Measurements from ENCODE around the gene RNF141. TPM values are rescaled to one million over a fixed set of nuclear protein-coding genes. Genes with fewer than 3 reads are reported as not detected.
A peak's percentile ranks its signal among the peaks of the same experiment; 100 is the strongest.

RNF141 gene
- total and polyA plus RNA-seq, 2 donors (not counting 1 experiment from before 2014, with no cell fraction given), result 32.5 to 43.5 TPM

DNA sequence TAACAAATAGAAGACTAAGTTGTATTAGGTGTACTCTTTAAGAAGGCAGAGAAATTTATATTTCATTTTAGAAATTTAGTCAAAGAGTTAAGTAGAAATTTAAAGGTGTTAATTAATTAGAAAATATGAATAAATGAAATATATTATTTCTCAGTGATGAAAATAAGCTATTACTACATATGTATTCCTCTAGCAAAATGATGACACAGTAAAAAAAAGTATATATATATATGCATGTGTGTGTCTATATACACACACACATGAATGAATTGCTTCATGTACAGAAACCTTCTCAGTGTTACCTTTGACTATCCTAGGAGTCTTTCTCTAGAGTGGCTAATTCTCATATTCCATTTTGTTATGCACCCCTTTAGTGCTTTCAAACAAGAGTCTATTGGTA lies 7.7 kb downstream of the RNF141 start:
- Histone ChIP-seq H3K79me2 (ENCODE audit: control insufficient read depth, insufficient read depth, low read length) (peaks cover 1% of the 10 kb centered on the region), H3K27ac (ENCODE audit: insufficient read depth, low read length) (no peak overlapping the region), H3K27me3 (ENCODE audit: control insufficient read depth, insufficient read depth, low read length) (no peaks in the 10 kb centered on the region), H3K36me3 (ENCODE audit: control insufficient read depth, insufficient read depth, low read length) (peaks cover 2% of the 10 kb centered on the region), H3K9ac (ENCODE audit: insufficient read depth, low read length) (no peak overlapping the region), H4K20me1 (ENCODE audit: control insufficient read depth, extremely low read depth, insufficient read depth, low read length) (no peaks in the 10 kb centered on the region), H3K4me2 (ENCODE audit: extremely low read depth, insufficient read depth, low read length) (no peak overlapping the region), H3K4me3 (replicated peaks in 1 of 4; ENCODE audit: control extremely low read depth in 1 of 4, insufficient read depth in 1 of 4, low read depth in 3 of 4, low read length in 4 of 4) (no peak overlapping the region), H2AFZ (ENCODE audit: low read length) (no peak overlapping the region), H3K4me1 (ENCODE audit: control insufficient read depth, extremely low read depth, insufficient read depth, low read length) (peaks cover 10% of the 10 kb centered on the region), H3K9me3 (ENCODE audit: control insufficient read depth, insufficient read depth, low read depth, low read length) (no peaks in the 10 kb centered on the region)
- TF ChIP-seq, protein P1, sequence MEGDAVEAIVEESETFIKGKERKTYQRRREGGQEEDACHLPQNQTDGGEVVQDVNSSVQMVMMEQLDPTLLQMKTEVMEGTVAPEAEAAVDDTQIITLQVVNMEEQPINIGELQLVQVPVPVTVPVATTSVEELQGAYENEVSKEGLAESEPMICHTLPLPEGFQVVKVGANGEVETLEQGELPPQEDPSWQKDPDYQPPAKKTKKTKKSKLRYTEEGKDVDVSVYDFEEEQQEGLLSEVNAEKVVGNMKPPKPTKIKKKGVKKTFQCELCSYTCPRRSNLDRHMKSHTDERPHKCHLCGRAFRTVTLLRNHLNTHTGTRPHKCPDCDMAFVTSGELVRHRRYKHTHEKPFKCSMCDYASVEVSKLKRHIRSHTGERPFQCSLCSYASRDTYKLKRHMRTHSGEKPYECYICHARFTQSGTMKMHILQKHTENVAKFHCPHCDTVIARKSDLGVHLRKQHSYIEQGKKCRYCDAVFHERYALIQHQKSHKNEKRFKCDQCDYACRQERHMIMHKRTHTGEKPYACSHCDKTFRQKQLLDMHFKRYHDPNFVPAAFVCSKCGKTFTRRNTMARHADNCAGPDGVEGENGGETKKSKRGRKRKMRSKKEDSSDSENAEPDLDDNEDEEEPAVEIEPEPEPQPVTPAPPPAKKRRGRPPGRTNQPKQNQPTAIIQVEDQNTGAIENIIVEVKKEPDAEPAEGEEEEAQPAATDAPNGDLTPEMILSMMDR (conservative IDR thresholded peaks at IDR 0.05 in 1 of 2, IDR thresholded peaks at IDR 0.05 in 1 of 2; ENCODE audit: low read depth in 1 of 2, low read length in 2 of 2), result no peak
- TF ChIP-seq EZH2 (IDR thresholded peaks at IDR 0.05; ENCODE audit: low read length, missing control alignments), result no peak
- DNase-seq (ENCODE audit: low read depth in 2 of 2), result no peak

DNA sequence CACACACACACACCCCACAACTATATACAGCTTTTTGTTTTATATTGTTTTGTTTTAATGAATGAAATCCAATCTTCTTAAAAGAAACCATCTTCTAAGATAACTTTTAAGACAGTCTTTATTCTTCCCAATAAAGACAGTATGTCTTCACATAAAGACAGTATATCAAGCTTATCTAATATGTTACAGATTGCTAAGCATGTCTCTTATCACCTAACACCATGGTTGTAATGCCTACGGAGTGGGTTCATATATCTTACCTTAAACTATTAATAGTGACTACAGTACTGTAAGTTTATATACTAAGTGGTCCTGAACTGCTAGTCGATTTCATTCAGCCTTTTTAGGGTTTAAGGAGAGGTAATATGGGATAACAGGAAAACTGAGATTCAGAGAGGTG lies 8.5 kb downstream of the RNF141 start:
- H3K9me3 ChIP-seq (ENCODE audit: control insufficient read depth, insufficient read depth, low read depth, low read length), result no peaks in the 10 kb centered on the region
- no peak overlapping the region for H3K4me3 ChIP-seq (replicated peaks in 1 of 4; ENCODE audit: control extremely low read depth in 1 of 4, insufficient read depth in 1 of 4, low read depth in 3 of 4, low read length in 4 of 4)
- no peaks in the 10 kb centered on the region for H3K79me2 ChIP-seq (ENCODE audit: control insufficient read depth, insufficient read depth, low read length)
- no peak overlapping the region for H3K27ac ChIP-seq (ENCODE audit: insufficient read depth, low read length)
- no peaks in the 10 kb centered on the region for H3K27me3 ChIP-seq (ENCODE audit: control insufficient read depth, insufficient read depth, low read length)
- no peak overlapping the region for H3K4me2 ChIP-seq (ENCODE audit: extremely low read depth, insufficient read depth, low read length)
- no peak overlapping the region for H2AFZ ChIP-seq (ENCODE audit: low read length)
- H3K4me1 ChIP-seq (ENCODE audit: control insufficient read depth, extremely low read depth, insufficient read depth, low read length), result peaks cover 14% of the 10 kb centered on the region
- no peak for DNase-seq (ENCODE audit: low read depth in 2 of 2)
- no peak for TF ChIP-seq EZH2 (IDR thresholded peaks at IDR 0.05; ENCODE audit: low read length, missing control alignments)
- TF ChIP-seq, protein P1 (conservative IDR thresholded peaks at IDR 0.05 in 1 of 2, IDR thresholded peaks at IDR 0.05 in 1 of 2; ENCODE audit: low read depth in 1 of 2, low read length in 2 of 2), result no peak
- H4K20me1 ChIP-seq (ENCODE audit: control insufficient read depth, extremely low read depth, insufficient read depth, low read length), result no peaks in the 10 kb centered on the region
- peaks cover 2% of the 10 kb centered on the region for H3K36me3 ChIP-seq (ENCODE audit: control insufficient read depth, insufficient read depth, low read length)
- H3K9ac ChIP-seq (ENCODE audit: insufficient read depth, low read length), result no peak overlapping the region

DNA sequence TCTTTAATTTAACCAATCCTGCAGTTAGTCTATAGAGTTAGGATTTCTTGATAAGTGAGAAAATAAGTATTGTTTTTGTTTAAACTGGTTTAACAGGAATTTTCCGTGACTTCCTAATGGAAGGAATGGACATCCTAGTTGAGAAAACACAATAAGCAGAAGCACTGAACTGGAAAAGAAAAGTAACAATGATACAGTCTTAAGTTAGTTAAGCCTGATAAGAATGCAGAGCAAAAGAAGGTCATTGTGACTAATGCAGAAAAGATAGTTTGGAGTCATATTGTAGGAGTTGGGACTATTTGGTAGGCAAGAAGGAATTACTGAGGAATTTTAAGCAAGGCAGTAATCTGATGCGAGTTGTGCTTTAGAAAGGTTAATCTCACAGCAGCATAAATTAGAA lies 11.7 kb downstream of the RNF141 start:
- no peak overlapping the region for H3K27ac ChIP-seq (ENCODE audit: insufficient read depth, low read length)
- H4K20me1 ChIP-seq (ENCODE audit: control insufficient read depth, extremely low read depth, insufficient read depth, low read length), result no peaks in the 10 kb centered on the region
- peak overlapping the region; percentile 27 for H3K4me2 ChIP-seq (ENCODE audit: extremely low read depth, insufficient read depth, low read length)
- no peaks in the 10 kb centered on the region for H3K9me3 ChIP-seq (ENCODE audit: control insufficient read depth, insufficient read depth, low read depth, low read length)
- no peak for TF ChIP-seq EZH2 (IDR thresholded peaks at IDR 0.05; ENCODE audit: low read length, missing control alignments)
- TF ChIP-seq, protein P1 (conservative IDR thresholded peaks at IDR 0.05 in 1 of 2, IDR thresholded peaks at IDR 0.05 in 1 of 2; ENCODE audit: low read depth in 1 of 2, low read length in 2 of 2), result no peak
- H3K9ac ChIP-seq (ENCODE audit: insufficient read depth, low read length), result no peak overlapping the region
- peaks cover 3% of the 10 kb centered on the region for H3K36me3 ChIP-seq (ENCODE audit: control insufficient read depth, insufficient read depth, low read length)
- H3K4me3 ChIP-seq (replicated peaks in 1 of 4; ENCODE audit: control extremely low read depth in 1 of 4, insufficient read depth in 1 of 4, low read depth in 3 of 4, low read length in 4 of 4), result no peak overlapping the region
- peaks cover 21% of the 10 kb centered on the region for H3K4me1 ChIP-seq (ENCODE audit: control insufficient read depth, extremely low read depth, insufficient read depth, low read length)
- no peak overlapping the region for H2AFZ ChIP-seq (ENCODE audit: low read length)
- no peaks in the 10 kb centered on the region for H3K79me2 ChIP-seq (ENCODE audit: control insufficient read depth, insufficient read depth, low read length)
- H3K27me3 ChIP-seq (ENCODE audit: control insufficient read depth, insufficient read depth, low read length), result no peaks in the 10 kb centered on the region
- DNase-seq (ENCODE audit: low read depth in 2 of 2), result peak in 1 of 2 donors; percentile 88

Data from fibroblast of lung (primary cell).